HepG2 (cell line): Measurements from ENCODE around the gene CMTM2. TPM values are rescaled to one million over a fixed set of nuclear protein-coding genes. Genes with fewer than 3 reads are reported as not detected.
A peak's percentile ranks its signal among the peaks of the same experiment; 100 is the strongest.

ENCODE experiments used
- ATF5 ChIP-seq: sonication (generic); formaldehyde crosslinking; IDR thresholded peaks from 2 replicates; pipeline ENCODE4 v1.4.0; 2020; ENCODE audit warnings: mild to moderate bottlenecking, low read depth, missing genetic modification reagents
- BATF2 ChIP-seq: sonication (generic); formaldehyde crosslinking; IDR thresholded peaks from 2 replicates; pipeline ENCODE4 v1.8.0; 2022; ENCODE audit warnings: mild to moderate bottlenecking, missing genetic modification reagents, moderate library complexity
- DRAP1 ChIP-seq: IDR thresholded peaks from 2 replicates; pipeline ENCODE4 v1.6.1; 2016; ENCODE audit warnings: missing genetic modification reagents, missing compliant biosample characterization
- FOXP1 ChIP-seq, 2 experiments: fragments of 450-650 bp in 1 of 2; IDR thresholded peaks; 2 replicates each; pipeline ENCODE4 v1.6.1; 2017 to 2018; ENCODE audit warnings: antibody characterized with exemption in 1 of 2
- GMEB2 ChIP-seq: IDR thresholded peaks from 2 replicates; pipeline ENCODE4 v1.6.1; 2016; ENCODE audit warnings: missing biosample characterization, missing genetic modification reagents, low read depth
- ISX ChIP-seq: sonication (generic); formaldehyde crosslinking; conservative IDR thresholded peaks from 2 replicates; pipeline ENCODE4 v1.5.0; 2020; ENCODE audit warnings: missing genetic modification reagents
- KDM5B ChIP-seq: sonication (generic); formaldehyde crosslinking; IDR thresholded peaks from 2 replicates; pipeline ENCODE4 v1.4.0; 2020; ENCODE audit warnings: missing genetic modification reagents, mild to moderate bottlenecking, borderline replicate concordance
- KDM6A ChIP-seq: IDR thresholded peaks from 2 replicates; pipeline ENCODE4 v1.6.1; 2016; ENCODE audit warnings: low read depth
- LRRFIP1 ChIP-seq: sonication (generic); formaldehyde crosslinking; conservative IDR thresholded peaks from 2 replicates; pipeline ENCODE4 v1.4.0; 2020; ENCODE audit warnings: missing genetic modification reagents
- SKI ChIP-seq: fragments of 450-650 bp; IDR thresholded peaks from one replicate; pipeline ENCODE4 v1.6.1; 2018; ENCODE audit warnings: mild to moderate bottlenecking; ENCODE audit not compliant: partially characterized antibody
- TRIM24 ChIP-seq: sonication (generic); formaldehyde crosslinking; IDR thresholded peaks from 2 replicates; pipeline ENCODE4 v1.8.0; 2022; ENCODE audit warnings: mild to moderate bottlenecking, missing genetic modification reagents
- ZBTB25 ChIP-seq: IDR thresholded peaks from 2 replicates; pipeline ENCODE4 v1.6.1; 2018; ENCODE audit warnings: missing genetic modification reagents
- ZNF10 ChIP-seq: sonication (generic); formaldehyde crosslinking; IDR thresholded peaks from 2 replicates; pipeline ENCODE4 v1.4.0; 2020; ENCODE audit warnings: mild to moderate bottlenecking, low read depth, missing genetic modification reagents, borderline replicate concordance
- ZNF276 ChIP-seq: sonication (generic); formaldehyde crosslinking; IDR thresholded peaks from 2 replicates; pipeline ENCODE4 v1.4.0; 2020; ENCODE audit warnings: mild to moderate bottlenecking, low read depth, missing genetic modification reagents
- polyA plus RNA-seq, 8 experiments: library from polyadenylated mRNA; depleted of rRNA in 3 of 8; stranded (reverse) in 7 of 8; unstranded in 1 of 8; fragments of >200 nt; fragmentation: Illumina TruSeq in 4 of 8; extraction: Trizol in 4 of 8; gene quantifications; 2 replicates each; pipeline versions ENCODE4 v1.2.1 to v1.2.3, GENCODE V29; 2011 to 2016; ENCODE audit warnings: low read depth in 4 of 8, missing spikeins in 1 of 8, mixed read lengths in 1 of 8; ENCODE audit not compliant: insufficient read depth in 1 of 8
- total RNA-seq, 5 experiments: library from RNA; depleted of rRNA; stranded (reverse); fragments of >200 nt; fragmentation: Illumina TruSeq; extraction: Trizol; gene quantifications; 2 replicates each; pipeline ENCODE4 v1.2.3, GENCODE V29; 2016; ENCODE audit warnings: low read depth in 1 of 5

Gene CMTM2
- total and polyA plus RNA-seq, 2 of the 13 experiments (the other 11 are each of a cell fraction or from before 2014, with no cell fraction given) = not detected

- TF ChIP-seq ZBTB25 (0 out of 2 replicates have a peak, but pooled peaks have one; percentile 74), BATF2 (no peak), ZNF10 (CRISPR knock-in tag) (no peak), LRRFIP1 (no peak), ATF5 (CRISPR knock-in tag) (0 out of 2 replicates have a peak, but pooled peaks have one; percentile 52), SKI (peak; percentile 88), DRAP1 (CRISPR knock-in tag) (peak; percentile 56; the same call in 1 of the 2 replicates), ZNF276 (CRISPR knock-in tag) (peak; percentile 79; the same call in 1 of the 2 replicates), GMEB2 (CRISPR knock-in tag) (no peak), TRIM24 (CRISPR knock-in tag) (no peak), KDM5B (peak; percentile 95; the same call in 1 of the 2 replicates), ISX (CRISPR knock-in tag) (no peak), FOXP1 (IDR thresholded peaks at IDR 0.05) (no peak), FOXP1 (CRISPR knock-in tag; IDR thresholded peaks at IDR 0.05) (no peak), KDM6A (CRISPR knock-in tag) (no peak)
Measured at GRCh38 chr16:66608241-66609138, 29.2 kb downstream of the CMTM2 start (continued).
